AG04450 (cell line): ENCODE data around the gene ING1. TPM values are rescaled to one million over a fixed set of nuclear protein-coding genes. Genes with fewer than 3 reads are reported as not detected.
"Not testable (repeated sequence)": the region's sequence is repeated elsewhere in the genome, so short reads cannot be mapped to it uniquely, and the experiment has no call there.

Experiments
- CTCF ChIA-PET: fragments of 300-600, 350-600 bp; formaldehyde crosslinking; extraction: SDS; loops from one replicate; lab custom pipeline; 2022; ENCODE audit warnings: antibody characterized with exemption, inconsistent platforms; lab: Charles Lee
- POLR2A ChIA-PET: fragments of 350-600 bp; formaldehyde crosslinking; extraction: SDS; loops from one replicate; lab custom pipeline; 2021; ENCODE audit warnings: antibody characterized with exemption, inconsistent platforms; lab: Yijun Ruan, JAX
- DNase-seq: peaks from one replicate; pipeline ENCODE4 v3.0.0-alpha.2; 2011; ENCODE audit warnings: low read depth, low spot score
- H3K27ac ChIP-seq: one replicate; pipeline ENCODE4 v1.5.1; 2012; ENCODE audit warnings: low read depth, low read length, control low read depth
- H3K27me3 ChIP-seq: one replicate; pipeline ENCODE4 v1.6.0; 2012; ENCODE audit warnings: low read length; ENCODE audit not compliant: control insufficient read depth, insufficient read depth
- H3K4me3 ChIP-seq: 2 replicates; pipeline ENCODE4 v1.5.1; 2011; ENCODE audit warnings: mild to moderate bottlenecking, low read depth, low read length, control low read depth
- H3K9me3 ChIP-seq: 2 replicates; pipeline ENCODE4 v1.5.1; 2012; ENCODE audit warnings: low read length; ENCODE audit not compliant: control insufficient read depth, insufficient read depth
- polyA plus RNA-seq: library from polyadenylated mRNA; depleted of rRNA; stranded (reverse); fragments of >200 nt; gene quantifications from 2 replicates; pipeline ENCODE4 v1.2.3, GENCODE V29; 2011
- TF ChIP-seq, protein P1 (sequence below): IDR thresholded peaks from 2 replicates; pipeline ENCODE4 v1.5.1; 2011; ENCODE audit warnings: low read depth, low read length, control low read depth, inconsistent platforms

ING1 gene
- polyA plus RNA-seq, 1 experiment: 8.7 TPM

DNA sequence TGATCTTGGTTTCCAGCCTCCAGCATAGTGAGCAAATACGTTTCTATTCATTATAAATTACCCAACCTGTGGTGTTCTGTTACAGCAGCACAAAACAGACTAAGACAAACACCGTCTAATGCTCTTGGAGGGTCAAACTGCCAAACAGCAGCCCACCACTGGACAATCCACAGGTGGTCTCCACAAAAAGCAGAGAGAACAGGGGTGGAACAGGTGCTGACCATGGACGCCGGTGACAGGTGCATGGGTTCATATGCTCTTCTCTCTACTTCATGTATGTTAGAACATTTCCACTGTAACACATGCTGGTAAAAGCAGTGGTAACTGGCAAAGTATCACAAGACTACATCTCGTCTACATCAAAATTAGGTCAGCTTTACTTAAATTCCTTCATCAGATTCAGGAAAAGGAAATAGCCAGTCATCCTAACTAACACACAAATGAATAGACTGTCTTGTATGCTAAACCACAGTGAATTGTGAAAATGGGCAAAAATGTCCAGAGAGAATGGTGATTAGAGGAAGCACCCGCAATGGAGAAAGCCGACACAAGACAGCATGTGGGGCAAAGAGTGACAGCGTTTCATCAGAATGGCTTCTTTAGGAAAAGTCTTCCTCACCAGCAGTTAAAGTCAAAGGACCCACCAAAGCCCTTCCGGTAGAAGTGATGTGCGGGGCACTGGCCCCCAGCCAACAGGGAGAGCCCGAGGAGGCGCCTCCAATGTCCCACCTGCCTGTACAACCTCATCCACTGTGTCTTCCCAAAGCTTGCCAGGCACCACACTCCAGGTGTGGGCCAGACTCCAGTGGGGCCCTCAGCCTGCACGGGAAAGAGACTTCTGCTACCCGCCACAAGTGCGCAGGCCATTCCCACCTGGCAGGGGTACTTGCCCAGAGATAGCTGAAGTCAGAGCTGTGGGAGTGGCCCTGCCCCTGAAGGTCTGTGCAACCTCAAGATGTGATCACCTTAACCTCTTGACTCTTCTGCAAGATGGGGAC, 14.1 kb upstream of the ING1 start:
- POLR2A ChIA-PET: no interaction called here
- TF ChIP-seq, protein P1, sequence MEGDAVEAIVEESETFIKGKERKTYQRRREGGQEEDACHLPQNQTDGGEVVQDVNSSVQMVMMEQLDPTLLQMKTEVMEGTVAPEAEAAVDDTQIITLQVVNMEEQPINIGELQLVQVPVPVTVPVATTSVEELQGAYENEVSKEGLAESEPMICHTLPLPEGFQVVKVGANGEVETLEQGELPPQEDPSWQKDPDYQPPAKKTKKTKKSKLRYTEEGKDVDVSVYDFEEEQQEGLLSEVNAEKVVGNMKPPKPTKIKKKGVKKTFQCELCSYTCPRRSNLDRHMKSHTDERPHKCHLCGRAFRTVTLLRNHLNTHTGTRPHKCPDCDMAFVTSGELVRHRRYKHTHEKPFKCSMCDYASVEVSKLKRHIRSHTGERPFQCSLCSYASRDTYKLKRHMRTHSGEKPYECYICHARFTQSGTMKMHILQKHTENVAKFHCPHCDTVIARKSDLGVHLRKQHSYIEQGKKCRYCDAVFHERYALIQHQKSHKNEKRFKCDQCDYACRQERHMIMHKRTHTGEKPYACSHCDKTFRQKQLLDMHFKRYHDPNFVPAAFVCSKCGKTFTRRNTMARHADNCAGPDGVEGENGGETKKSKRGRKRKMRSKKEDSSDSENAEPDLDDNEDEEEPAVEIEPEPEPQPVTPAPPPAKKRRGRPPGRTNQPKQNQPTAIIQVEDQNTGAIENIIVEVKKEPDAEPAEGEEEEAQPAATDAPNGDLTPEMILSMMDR: no peak
- Histone ChIP-seq H3K27me3 (no peaks in the 10 kb centered on the region), H3K4me3 (no peak overlapping the region), H3K27ac (no peak overlapping the region), H3K9me3 (no peaks in the 10 kb centered on the region)
- CTCF ChIA-PET: no interaction called here
- no peak for DNase-seq

- POLR2A ChIA-PET: no interaction called here
- CTCF ChIA-PET: no interaction called here
- TF ChIP-seq, protein P1: no peak
- H3K27me3 ChIP-seq: no peaks in the 10 kb centered on the region
- H3K4me3 ChIP-seq: no peak overlapping the region
- H3K9me3 ChIP-seq: no peaks in the 10 kb centered on the region
- no peak for DNase-seq
- H3K27ac ChIP-seq: no peak overlapping the region
These were observed 13.3 kb upstream of the ING1 start for GRCh38 chr13:110700186-110700585.

DNA sequence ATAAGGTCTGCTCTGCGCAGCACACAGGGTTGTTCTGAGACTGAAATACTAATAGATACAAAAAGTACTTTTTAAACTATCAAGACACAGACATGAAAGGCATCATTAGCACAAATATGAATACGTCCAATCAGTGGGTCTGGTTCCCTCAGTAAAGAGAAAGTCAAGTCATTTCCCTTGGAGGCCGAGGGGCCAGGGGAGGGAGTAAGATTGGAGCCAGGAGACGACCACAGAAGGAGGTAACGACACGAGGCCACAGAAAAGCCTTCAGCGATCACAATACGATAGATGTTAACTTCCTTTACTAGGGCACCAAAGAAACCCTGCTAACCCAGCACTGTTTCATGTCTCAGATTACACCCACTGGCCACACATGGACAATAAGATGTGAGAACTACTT, 12.9 kb upstream of the ING1 start:
- Histone ChIP-seq H3K9me3 (no peaks in the 10 kb centered on the region; the same call in 1 of the 2 replicates), H3K4me3 (no peak overlapping the region), H3K27ac (no peak overlapping the region), H3K27me3 (no peaks in the 10 kb centered on the region)
- CTCF ChIA-PET: no interaction called here
- TF ChIP-seq, protein P1: no peak
- POLR2A ChIA-PET: no interaction called here
- no peak for DNase-seq

- POLR2A ChIA-PET, H3K27me3 ChIP-seq, H3K9me3 ChIP-seq, H3K27ac ChIP-seq, H3K4me3 ChIP-seq, DNase-seq, CTCF ChIA-PET: not testable (repeated sequence)
These were observed 12.4 kb upstream of the ING1 start for GRCh38 chr13:110701061-110701460.

GRCh38 chr13:110702089-110702488, 11.4 kb upstream of the ING1 start:
- TF ChIP-seq, protein P1: no peak
- no peak overlapping the region for H3K4me3 ChIP-seq
- ChIA-PET POLR2A (interaction anchor here (0.5 to 1.5 kb wide), 4 partner anchors 11 to 130 kb away, joined by 3 to 6 read pairs (median 6); no protein-coding TSS in a partner anchor), CTCF (no interaction called here)
- no peak overlapping the region for H3K27ac ChIP-seq
- no peaks in the 10 kb centered on the region; the same call in 1 of the 2 replicates for H3K9me3 ChIP-seq
- H3K27me3 ChIP-seq: no peaks in the 10 kb centered on the region
- DNase-seq: no peak
